ENCODE data around the gene NBEAL2.
A peak's percentile ranks its signal among the peaks of the same experiment; 100 is the strongest.
"Not testable (repeated sequence)": the region's sequence is repeated elsewhere in the genome, so short reads cannot be mapped to it uniquely, and the experiment has no call there.

The NBEAL2 gene

GRCh38 chr3:46946416-46946815 is 33.0 kb upstream of the NBEAL2 start:
- DNase-seq: no peak

GRCh38 chr3:46946856-46947545 is 32.5 kb upstream of the NBEAL2 start:
- peak; percentile 89 for DNase-seq

DNA sequence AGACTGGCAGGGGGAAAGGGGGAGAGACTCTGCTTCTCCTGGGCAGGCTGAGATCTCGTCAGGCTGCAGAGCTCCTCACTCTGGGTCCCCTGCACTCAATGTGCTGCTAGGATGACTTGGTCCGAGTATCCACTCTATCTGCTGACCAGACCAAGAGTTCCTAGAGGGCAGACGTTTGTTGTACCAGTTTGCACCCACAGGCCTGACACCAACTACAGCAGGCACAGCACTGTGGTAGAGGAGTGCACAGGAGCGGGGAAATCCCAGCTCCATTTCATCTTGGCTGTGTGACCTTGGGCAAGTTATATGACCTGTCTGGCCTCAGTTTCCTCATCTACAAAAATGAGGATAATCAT is 31.9 kb upstream of the NBEAL2 start:
- DNase-seq: no peak

DNA sequence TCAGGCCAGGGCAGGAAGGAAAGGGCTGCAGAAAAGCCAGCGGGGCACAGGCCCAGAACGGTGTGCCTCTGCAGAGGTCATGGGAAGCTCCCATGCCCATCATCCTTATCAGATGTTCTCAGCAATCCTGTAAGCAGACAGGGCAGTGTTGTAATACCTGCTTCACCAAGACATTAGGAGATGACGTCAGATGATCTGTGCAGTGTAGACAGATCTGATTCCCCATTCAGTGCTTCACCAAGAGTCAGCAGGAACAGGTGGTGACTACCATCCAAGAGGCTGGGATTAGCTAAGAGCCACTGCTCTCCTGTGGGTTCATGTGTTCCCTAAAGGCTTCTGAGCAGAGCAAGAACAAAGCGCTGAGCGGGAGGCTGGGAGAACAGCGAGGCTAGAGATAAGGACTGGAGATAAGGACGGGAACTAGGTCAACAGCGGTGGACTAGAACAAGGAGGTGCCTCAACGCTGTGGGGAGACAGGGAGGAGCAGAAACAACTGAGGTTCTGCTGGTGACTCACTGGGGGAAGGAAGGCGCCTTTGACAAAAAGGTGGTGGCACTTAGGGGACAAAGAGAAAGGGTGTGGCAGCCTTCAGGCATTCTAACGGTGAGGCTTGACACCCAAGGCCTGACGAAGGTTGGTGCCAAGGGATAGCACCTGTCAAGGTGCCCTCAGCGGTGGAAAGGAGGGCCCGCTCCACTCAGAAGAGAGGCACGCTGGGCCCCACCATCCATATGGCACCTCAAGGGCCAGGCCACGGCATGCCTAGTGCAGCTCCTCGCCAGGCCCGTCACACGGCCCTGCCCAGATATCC is 31.3 kb upstream of the NBEAL2 start:
- peak; percentile 87 for DNase-seq

DNA sequence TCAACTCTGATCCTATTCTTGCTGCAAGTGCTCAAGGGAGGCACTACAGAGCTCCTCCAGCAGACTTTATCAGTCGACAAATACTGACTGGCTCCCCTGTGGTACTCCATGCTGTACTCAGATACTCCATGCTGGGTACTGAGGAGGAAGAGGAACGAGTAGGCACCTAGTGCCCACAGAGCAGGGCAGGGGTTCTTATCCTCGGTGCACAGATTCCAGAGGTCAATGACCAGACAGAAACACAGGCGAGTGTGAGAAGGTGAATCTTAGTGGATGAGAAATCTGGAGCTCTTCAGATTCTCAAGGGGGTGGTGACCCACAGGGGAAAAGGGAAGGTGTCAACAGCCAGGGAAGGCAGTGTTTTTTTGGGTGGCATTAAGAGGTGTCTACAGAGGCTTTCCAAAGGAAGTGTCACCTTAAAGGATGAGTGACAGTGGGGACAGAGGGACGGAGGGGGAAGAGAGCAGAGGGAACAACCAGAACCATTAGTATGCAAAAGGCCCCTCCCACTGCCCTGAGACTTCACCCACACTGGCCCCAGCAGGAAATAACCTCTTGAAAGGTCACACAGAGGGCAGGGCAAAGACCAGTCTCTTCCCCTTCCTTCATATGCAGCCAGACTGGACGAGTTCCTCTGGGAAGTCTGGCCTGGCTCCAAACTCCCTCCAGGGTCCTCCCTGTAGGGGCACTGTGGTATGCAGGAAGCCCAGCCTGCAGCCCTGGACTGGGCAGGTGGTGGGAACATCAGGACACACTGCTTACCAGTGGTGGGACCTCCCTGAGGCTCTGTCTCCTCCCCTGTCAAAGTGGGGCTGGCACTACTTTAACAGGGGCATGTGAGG is 30.4 kb upstream of the NBEAL2 start:
- no peak for DNase-seq

DNA sequence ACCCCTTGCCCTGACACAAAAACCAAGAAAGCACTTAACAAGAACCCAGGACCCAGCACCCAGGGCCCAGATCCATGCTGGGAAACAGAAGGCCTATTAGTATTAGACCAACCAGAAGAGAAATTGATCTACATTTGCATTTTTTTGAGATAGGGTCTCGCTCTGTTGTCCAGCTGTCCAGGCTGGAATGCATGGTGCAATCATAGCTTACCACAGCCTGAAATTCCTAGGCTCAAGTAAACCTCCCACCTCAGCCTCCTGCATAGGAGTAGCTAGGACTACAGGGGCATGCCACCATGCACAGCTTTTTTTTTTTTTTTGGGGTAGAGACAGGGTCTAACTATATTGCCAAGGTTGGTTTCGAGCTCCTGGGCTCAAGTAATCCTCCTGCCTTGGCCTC is 29.3 kb upstream of the NBEAL2 start:
- no peak for DNase-seq

- DNase-seq: no peak
Observed at GRCh38 chr3:46950650-46951241, 28.7 kb upstream of the NBEAL2 start.

- DNase-seq: no peak
Observed at GRCh38 chr3:46952813-46953212, 26.7 kb upstream of the NBEAL2 start.

DNA sequence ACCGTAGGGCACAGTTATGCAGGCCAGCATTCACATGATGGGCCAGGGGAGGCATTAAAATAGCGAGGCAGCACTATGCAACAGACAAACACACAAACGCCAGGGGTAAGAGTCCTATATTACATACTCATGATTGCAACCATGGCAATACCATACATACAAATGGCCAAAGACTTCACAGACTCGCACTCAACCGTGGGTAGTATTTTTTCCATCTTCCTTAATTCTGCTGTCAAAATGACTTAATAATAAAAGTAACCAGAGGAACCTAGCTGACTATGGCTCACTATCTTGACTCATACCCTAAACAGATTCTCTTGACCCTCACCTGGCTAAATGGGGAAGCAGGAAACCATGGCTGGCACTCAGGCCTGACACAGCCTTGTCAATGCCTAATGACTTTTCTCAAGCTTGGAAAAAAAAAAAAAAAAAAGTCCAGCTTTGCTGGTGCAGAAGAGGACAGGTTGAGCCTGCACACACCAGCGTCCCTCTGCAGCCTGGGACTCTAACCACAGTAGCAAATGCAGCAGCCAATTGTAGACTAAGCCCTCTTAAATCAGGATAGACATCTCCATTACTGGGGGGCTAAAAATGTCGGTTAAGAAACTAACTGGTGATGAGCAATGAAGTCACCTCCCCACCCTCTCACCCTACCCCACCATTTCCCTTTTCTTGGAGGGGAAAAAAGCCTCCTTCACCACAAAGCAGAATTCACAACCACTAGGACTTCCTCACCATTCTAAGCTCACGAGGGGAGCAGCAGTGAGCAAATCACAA is 26.0 kb upstream of the NBEAL2 start:
- no peak for DNase-seq

DNA sequence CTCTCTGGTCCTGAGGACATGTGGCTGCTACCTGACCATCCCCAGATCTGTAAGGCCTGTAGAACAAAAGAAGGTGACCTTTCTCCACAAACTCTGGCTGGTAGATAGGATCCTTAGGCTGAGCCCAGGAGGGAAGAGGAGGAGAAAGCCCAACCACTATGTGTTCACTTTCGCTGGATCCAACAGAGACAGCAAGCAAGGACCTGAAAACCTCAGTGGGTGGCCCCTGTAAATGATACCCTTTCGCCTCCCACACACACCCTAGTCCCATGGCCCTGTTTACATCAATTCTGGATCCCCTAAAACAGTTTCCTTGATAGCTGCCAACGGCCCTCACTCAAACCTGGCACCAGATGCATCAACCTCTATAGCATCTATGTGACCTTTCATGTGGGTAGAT is 25.3 kb upstream of the NBEAL2 start:
- DNase-seq: no peak

DNA sequence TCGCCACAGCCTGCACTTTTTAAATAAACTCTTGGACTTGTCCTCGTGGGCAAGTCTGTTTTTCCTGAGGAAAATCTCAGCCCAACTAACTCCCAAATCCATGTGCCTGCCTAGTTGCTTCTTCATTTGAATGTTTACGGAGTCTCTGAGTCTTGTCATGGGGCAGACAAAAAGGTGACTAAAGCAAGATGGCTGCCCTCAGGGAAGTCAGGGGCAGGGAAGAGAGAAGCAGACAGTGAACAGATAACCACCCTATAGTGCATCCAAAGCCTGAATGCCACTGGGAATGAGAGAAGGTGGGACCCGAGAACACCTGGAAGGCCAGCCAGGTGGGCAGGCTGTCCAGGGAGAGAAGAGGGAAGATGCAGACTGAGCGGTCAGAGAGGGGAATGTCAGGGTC is 24.3 kb upstream of the NBEAL2 start:
- no peak for DNase-seq

DNA sequence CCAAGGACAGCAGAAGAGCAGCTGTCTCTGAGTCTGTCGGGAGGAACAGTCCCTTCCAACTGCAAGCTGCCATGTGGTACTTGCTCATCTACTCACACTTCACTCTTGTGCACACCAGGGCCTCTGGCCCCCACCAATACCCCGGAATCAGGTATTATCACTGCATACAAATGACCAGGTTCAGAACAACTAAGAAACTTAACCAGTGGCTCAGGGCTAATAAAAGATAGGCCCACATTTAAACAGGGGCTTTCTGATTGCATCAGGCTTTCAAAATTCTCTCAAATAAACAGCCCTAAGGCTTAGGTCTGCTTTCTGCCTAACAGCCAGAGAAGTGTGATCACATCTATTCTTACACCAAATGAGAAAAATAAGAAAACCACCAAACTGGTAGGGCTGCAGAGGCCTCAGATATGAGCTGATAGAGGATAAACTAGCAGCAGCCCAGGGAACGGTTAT is 23.6 kb upstream of the NBEAL2 start:
- DNase-seq: no peak

DNA sequence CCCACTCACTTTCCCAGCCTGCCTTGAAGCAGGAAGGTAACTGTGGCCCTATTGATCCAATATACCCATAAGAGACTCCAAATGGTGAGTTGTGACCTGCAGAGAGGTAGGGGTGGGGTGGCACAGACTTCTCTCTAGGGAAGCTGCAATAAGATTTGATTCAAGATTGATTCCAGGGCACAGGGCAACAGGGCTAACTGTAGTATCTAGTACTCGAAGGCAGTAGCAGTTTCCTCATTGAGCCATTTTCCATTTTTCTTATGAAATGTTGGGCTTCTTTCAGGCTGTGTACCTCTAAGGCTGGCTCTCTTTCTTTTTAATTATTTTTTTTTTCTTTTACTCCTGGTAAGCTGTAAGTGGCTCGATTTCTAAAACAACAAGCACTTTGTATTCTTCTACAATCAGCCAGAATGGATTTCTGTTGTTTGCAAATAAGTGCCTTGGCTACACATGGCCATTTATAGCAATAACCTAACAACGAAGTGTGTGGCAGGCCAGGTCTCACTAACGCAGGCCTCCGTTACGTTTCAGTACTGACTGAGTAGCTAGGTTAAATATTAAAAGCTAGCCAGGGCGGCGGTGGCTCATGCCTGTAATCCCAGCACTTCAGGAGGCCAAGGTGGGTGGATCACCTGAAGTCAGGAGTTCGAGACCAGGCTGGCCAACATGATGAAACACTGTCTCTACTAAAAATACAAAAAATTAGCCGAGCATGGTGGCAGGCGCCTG is 22.2 kb upstream of the NBEAL2 start:
- no peak for DNase-seq

- DNase-seq: no peak
Observed at GRCh38 chr3:46958467-46959160, 20.9 kb upstream of the NBEAL2 start.

DNA sequence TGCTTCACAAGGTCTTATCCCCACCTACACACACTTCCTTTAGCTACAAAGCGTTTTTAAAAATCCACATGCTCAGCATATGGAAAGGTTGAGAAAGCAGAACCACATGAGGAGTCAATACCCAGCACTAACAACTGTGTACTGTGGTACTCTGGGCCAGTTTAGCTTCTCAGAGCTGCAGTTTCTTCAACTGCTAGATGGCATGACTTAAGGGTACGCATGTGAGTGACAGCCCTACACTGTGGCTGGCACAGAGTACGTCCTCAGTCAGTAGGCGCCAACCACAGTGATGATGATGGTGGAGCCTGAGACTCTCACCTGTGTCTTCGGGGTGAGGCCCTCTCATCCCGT is 20.3 kb upstream of the NBEAL2 start:
- peak; percentile 75 for DNase-seq

- no peak for DNase-seq
Observed at GRCh38 chr3:46960081-46960701, 19.3 kb upstream of the NBEAL2 start.

DNA sequence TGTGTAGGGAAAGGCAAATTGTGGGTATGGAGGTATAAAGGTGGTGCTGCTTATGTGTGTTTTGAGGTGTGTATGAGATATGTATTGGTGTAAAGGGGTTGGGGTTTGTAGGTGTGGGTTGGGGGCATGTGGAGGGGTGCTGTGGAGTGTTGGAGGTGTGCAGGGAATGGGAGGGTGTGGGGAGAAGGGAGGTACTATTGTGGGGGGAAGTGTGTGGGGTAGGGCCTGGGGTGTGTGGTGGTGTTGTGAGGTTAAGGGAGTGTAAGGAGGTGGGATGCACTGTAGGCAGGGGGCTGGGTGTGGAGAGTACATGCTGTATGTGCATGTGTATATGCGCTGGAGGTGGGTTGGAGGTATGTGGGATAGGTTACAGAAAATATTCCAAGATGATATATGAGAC is 18.6 kb upstream of the NBEAL2 start:
- DNase-seq: no peak

- DNase-seq: no peak
Observed at GRCh38 chr3:46962427-46962826, 17.0 kb upstream of the NBEAL2 start.

- no peak for DNase-seq
Observed at GRCh38 chr3:46962990-46963389, 16.5 kb upstream of the NBEAL2 start.

DNA sequence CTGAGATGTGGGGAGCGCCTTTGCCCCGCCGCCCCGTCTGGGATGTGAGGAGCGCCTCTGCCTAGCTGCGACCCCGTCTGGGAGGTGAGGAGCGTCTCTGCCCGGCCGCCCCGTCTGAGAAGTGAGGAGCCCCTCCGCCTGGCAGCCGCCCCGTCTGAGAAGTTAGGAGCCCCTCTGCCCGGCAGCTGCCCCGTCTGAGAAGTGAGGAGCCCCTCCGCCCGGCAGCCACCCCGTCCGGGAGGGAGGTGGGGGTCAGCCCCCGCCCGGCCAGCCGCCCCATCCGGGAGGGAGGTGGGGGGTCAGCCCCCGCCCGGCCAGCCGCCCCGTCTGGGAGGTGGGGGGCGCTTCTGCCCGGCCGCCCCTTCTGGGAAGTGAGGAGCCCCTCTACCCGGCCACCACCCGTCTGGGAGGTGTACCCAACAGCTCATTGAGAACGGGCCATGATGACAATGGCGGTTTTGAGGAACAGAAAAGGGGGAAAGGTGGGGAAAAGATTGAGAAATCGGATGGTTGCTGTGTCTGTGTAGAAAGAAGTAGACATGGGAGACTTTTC is 15.4 kb upstream of the NBEAL2 start:
- not testable (repeated sequence) for DNase-seq
